AG04450 (cell line): ENCODE measurements around the gene OLFM4. TPM values are rescaled to one million over a fixed set of nuclear protein-coding genes. Genes with fewer than 3 reads are reported as not detected.

Source experiments
- CTCF ChIA-PET: fragments of 300-600, 350-600 bp; formaldehyde crosslinking; extraction: SDS; loops from one replicate; lab custom pipeline; 2022; ENCODE audit warnings: antibody characterized with exemption, inconsistent platforms; lab: Charles Lee
- POLR2A ChIA-PET: fragments of 350-600 bp; formaldehyde crosslinking; extraction: SDS; loops from one replicate; lab custom pipeline; 2021; ENCODE audit warnings: antibody characterized with exemption, inconsistent platforms; lab: Yijun Ruan, JAX
- DNase-seq: peaks from one replicate; pipeline ENCODE4 v3.0.0-alpha.2; 2011; ENCODE audit warnings: low read depth, low spot score
- H3K27ac ChIP-seq: one replicate; pipeline ENCODE4 v1.5.1; 2012; ENCODE audit warnings: low read depth, low read length, control low read depth
- H3K27me3 ChIP-seq: one replicate; pipeline ENCODE4 v1.6.0; 2012; ENCODE audit warnings: low read length; ENCODE audit not compliant: control insufficient read depth, insufficient read depth
- H3K4me3 ChIP-seq: 2 replicates; pipeline ENCODE4 v1.5.1; 2011; ENCODE audit warnings: mild to moderate bottlenecking, low read depth, low read length, control low read depth
- H3K9me3 ChIP-seq: 2 replicates; pipeline ENCODE4 v1.5.1; 2012; ENCODE audit warnings: low read length; ENCODE audit not compliant: control insufficient read depth, insufficient read depth
- CTCF ChIP-seq: IDR thresholded peaks from 2 replicates; pipeline ENCODE4 v1.5.1; 2011; ENCODE audit warnings: low read depth, low read length, control low read depth, inconsistent platforms
- polyA plus RNA-seq: library from polyadenylated mRNA; depleted of rRNA; stranded (reverse); fragments of >200 nt; gene quantifications from 2 replicates; pipeline ENCODE4 v1.2.3, GENCODE V29; 2011

OLFM4 gene
- polyA plus RNA-seq, 1 experiment: not detected

DNA sequence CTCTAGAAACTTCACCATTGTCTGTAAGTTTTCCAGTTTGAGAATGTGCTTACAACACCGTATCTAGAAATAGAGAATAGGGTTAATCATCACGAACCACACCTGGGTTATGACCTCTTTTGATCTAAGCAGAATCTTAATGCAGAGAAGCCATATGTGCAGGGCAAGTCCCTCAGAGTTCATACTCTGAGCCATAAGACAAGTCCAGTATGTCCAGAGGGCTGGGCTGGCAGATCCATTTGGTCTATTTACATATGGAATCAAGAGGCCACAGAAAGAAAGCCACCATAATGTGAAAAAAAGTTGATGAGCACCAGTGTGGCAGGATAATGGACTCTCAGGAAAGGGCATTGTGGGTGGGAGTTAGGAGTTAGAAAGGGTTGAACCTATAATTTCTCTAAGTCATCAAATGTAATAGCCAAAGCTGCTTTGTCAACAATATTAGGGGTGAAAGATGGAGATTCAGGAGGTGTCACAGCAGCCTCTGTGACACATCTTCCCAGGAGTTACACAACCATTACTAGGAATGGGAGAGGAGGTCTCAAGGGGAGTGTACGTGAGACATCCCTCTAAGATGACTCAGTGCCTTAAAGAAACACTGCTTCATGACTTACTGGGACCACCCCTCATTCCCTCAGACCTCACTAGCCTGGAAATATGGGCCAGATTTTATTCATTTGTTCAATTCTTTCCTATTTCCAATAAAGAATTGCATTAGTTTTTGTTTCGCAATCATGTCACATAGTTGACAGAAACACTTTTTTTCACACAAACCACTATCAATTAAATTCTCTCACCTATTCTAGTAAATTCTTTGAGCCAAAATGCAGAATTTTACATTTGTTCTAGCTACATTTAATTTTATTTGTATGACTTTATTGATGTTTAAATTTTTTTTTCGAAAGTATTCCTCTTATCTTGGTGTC is 30.4 kb upstream of the OLFM4 start:
- Histone ChIP-seq H3K4me3 (no peak overlapping the region), H3K27me3 (no peaks in the 10 kb centered on the region), H3K27ac (no peak overlapping the region), H3K9me3 (no peaks in the 10 kb centered on the region)
- CTCF ChIA-PET: no interaction called here
- DNase-seq: no peak
- POLR2A ChIA-PET: no interaction called here
- TF ChIP-seq CTCF: no peak

DNA sequence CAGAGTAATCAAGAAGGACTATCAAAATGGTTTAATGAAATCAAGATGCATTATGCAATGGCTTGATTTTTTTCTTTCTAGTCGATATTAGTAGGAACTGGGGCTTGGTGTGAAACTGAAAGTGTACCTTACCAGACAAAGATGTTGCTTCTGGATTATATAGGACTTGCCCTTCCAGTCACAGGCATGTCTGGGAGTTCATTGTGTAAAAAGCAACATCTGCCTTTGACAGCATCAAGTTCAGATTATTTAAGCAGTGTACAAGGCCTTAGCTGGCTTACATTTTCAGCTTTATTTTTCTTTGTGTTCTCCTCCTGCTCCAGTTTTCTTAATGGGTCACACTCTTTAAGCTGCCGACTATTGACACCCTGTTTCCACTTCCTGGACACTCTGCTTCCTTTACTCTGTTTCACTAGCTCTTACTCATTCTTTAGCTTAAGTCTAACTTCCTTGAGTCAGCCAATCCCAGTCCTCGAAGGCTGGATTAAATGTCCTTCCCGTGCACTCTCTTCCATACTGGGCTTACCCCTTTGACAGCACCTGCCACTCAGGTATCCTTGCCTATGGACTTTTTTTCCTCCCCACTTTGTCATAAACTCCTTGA is 29.4 kb upstream of the OLFM4 start:
- Histone ChIP-seq H3K9me3 (no peaks in the 10 kb centered on the region), H3K27ac (no peak overlapping the region), H3K27me3 (no peaks in the 10 kb centered on the region), H3K4me3 (no peak overlapping the region)
- TF ChIP-seq CTCF: no peak
- CTCF ChIA-PET: no interaction called here
- DNase-seq: no peak
- POLR2A ChIA-PET: no interaction called here

- Histone ChIP-seq H3K27me3 (no peaks in the 10 kb centered on the region), H3K9me3 (no peaks in the 10 kb centered on the region; the same call in 1 of the 2 replicates), H3K27ac (no peak overlapping the region), H3K4me3 (no peak overlapping the region)
- ChIA-PET CTCF (no interaction called here), POLR2A (no interaction called here)
- no peak for TF ChIP-seq CTCF
- DNase-seq: no peak
Measured at GRCh38 chr13:53001444-53002225, 27.0 kb upstream of the OLFM4 start.

GRCh38 chr13:53004573-53004972 is 24.0 kb upstream of the OLFM4 start:
- Histone ChIP-seq H3K9me3 (no peaks in the 10 kb centered on the region; the same call in 1 of the 2 replicates), H3K27me3 (no peaks in the 10 kb centered on the region), H3K27ac (no peak overlapping the region), H3K4me3 (no peak overlapping the region)
- CTCF ChIA-PET: no interaction called here
- POLR2A ChIA-PET: no interaction called here
- no peak for TF ChIP-seq CTCF
- no peak for DNase-seq
